ENCODE data around the gene ETNK1.

Gene ETNK1

GRCh38 chr12:22617630-22618029 lies 7.3 kb upstream of the ETNK1 start:
- ATAC-seq (no peak), DNase-seq (no peak)
- Mint-ChIP-seq H3K9me3 (peaks cover 8 to 17% of the 10 kb centered on the region in 2 donors), H3K27ac (no peak overlapping the region), H3K4me3 (no peak overlapping the region), H3K4me1 (no peaks in the 10 kb centered on the region), H3K27me3 (peaks cover 15% of the 10 kb centered on the region)

- Mint-ChIP-seq H3K27ac (peak overlapping the region; percentile 77 to 98), H3K4me3 (peak overlapping the region; percentile 97 to 99), H3K4me1 (peaks cover 28% of the 10 kb centered on the region), H3K9me3 (no peaks in the 10 kb centered on the region), H3K27me3 (peaks cover 19% of the 10 kb centered on the region)
- peak; percentile 7 for ATAC-seq
- no peak for DNase-seq
Observed at GRCh38 chr12:22624548-22624869, 462 bp upstream of the ETNK1 start.

- DNase-seq, result peak in 1 of 2 donors; percentile 24
- ATAC-seq, result peak; percentile 31
Observed at GRCh38 chr12:22625762-22626294, 857 bp downstream of the ETNK1 start.

GRCh38 chr12:22626406-22626805 lies 1.4 kb downstream of the ETNK1 start:
- Mint-ChIP-seq H3K9me3 (no peaks in the 10 kb centered on the region), H3K4me1 (peaks cover 40% of the 10 kb centered on the region), H3K27ac (peak overlapping the region; percentile 27 to 85), H3K4me3 (peak overlapping the region; percentile 97 to 99), H3K27me3 (peaks cover 15% of the 10 kb centered on the region)
- peak; percentile 8 to 27 for DNase-seq
- ATAC-seq, result peak; percentile 44

More at GRCh38 chr12:22625762-22626294, 857 bp downstream of the ETNK1 start:
- Mint-ChIP-seq H3K4me1 (peaks cover 38% of the 10 kb centered on the region), H3K27me3 (peaks cover 19% of the 10 kb centered on the region), H3K27ac (peak overlapping the region; percentile 77 to 98), H3K9me3 (no peaks in the 10 kb centered on the region), H3K4me3 (peak overlapping the region; percentile 97 to 99)

GRCh38 chr12:22627371-22627770 lies 2.4 kb downstream of the ETNK1 start:
- ATAC-seq (no peak), DNase-seq (no peak)
- Mint-ChIP-seq H3K4me1 (peaks cover 40% of the 10 kb centered on the region), H3K9me3 (no peaks in the 10 kb centered on the region), H3K4me3 (peak overlapping the region; percentile 57 to 97), H3K27me3 (peaks cover 7% of the 10 kb centered on the region), H3K27ac (no peak overlapping the region)

- no peaks in the 10 kb centered on the region for H3K9me3 Mint-ChIP-seq
- peaks cover 48% of the 10 kb centered on the region for H3K4me1 Mint-ChIP-seq
- ATAC-seq (no peak), DNase-seq (no peak)
- H3K4me3 Mint-ChIP-seq, result peak overlapping the region in 1 of 2 donors; percentile 97
- no peak overlapping the region for H3K27ac Mint-ChIP-seq
- no peaks in the 10 kb centered on the region for H3K27me3 Mint-ChIP-seq
Observed at GRCh38 chr12:22628228-22628627, 3.3 kb downstream of the ETNK1 start.

- Mint-ChIP-seq H3K9me3 (no peaks in the 10 kb centered on the region), H3K4me3 (no peak overlapping the region), H3K27ac (no peak overlapping the region), H3K27me3 (no peaks in the 10 kb centered on the region), H3K4me1 (peaks cover 60% of the 10 kb centered on the region)
- ATAC-seq (no peak), DNase-seq (no peak)
Observed at GRCh38 chr12:22631863-22632463, 7.0 kb downstream of the ETNK1 start.

GRCh38 chr12:22634883-22635282 lies 9.9 kb downstream of the ETNK1 start:
- H3K4me3 Mint-ChIP-seq, result no peak overlapping the region
- no peaks in the 10 kb centered on the region for H3K9me3 Mint-ChIP-seq
- DNase-seq, result no peak
- no peak for ATAC-seq
- no peak overlapping the region for H3K27ac Mint-ChIP-seq
- H3K4me1 Mint-ChIP-seq, result peaks cover 51% of the 10 kb centered on the region
- H3K27me3 Mint-ChIP-seq, result no peaks in the 10 kb centered on the region

GRCh38 chr12:22635812-22636211 lies 10.8 kb downstream of the ETNK1 start:
- H3K27ac Mint-ChIP-seq, result no peak overlapping the region
- no peaks in the 10 kb centered on the region for H3K9me3 Mint-ChIP-seq
- peaks cover 42% of the 10 kb centered on the region for H3K4me1 Mint-ChIP-seq
- no peaks in the 10 kb centered on the region for H3K27me3 Mint-ChIP-seq
- DNase-seq (no peak), ATAC-seq (no peak)
- H3K4me3 Mint-ChIP-seq, result no peak overlapping the region

- H3K4me3 Mint-ChIP-seq, result no peak overlapping the region
- H3K4me1 Mint-ChIP-seq, result peaks cover 24% of the 10 kb centered on the region
- no peak for DNase-seq
- no peak overlapping the region for H3K27ac Mint-ChIP-seq
- H3K27me3 Mint-ChIP-seq, result no peaks in the 10 kb centered on the region
- ATAC-seq, result no peak
- H3K9me3 Mint-ChIP-seq, result no peaks in the 10 kb centered on the region
Observed at GRCh38 chr12:22640851-22641250, 15.9 kb downstream of the ETNK1 start.

- no peak for ATAC-seq
- no peak overlapping the region for H3K4me3 Mint-ChIP-seq
Observed at GRCh38 chr12:22641353-22642053, 16.5 kb downstream of the ETNK1 start.

GRCh38 chr12:22648668-22649067 lies 23.7 kb downstream of the ETNK1 start:
- Mint-ChIP-seq H3K4me3 (no peak overlapping the region), H3K4me1 (peaks cover 17% of the 10 kb centered on the region), H3K27me3 (no peaks in the 10 kb centered on the region), H3K9me3 (peaks cover 0 to 5% of the 10 kb centered on the region in 2 donors), H3K27ac (no peak overlapping the region)
- no peak for DNase-seq
- ATAC-seq, result no peak

More at GRCh38 chr12:22641353-22642053, 16.5 kb downstream of the ETNK1 start:
- DNase-seq, result no peak
- Mint-ChIP-seq H3K9me3 (no peaks in the 10 kb centered on the region), H3K4me1 (peaks cover 21% of the 10 kb centered on the region), H3K27ac (no peak overlapping the region), H3K27me3 (no peaks in the 10 kb centered on the region)

GRCh38 chr12:22653075-22653474 lies 28.1 kb downstream of the ETNK1 start:
- peaks cover 34% of the 10 kb centered on the region for H3K4me1 Mint-ChIP-seq
- H3K9me3 Mint-ChIP-seq, result peaks cover 0 to 5% of the 10 kb centered on the region in 2 donors
- DNase-seq, result no peak
- H3K27ac Mint-ChIP-seq, result no peak overlapping the region
- H3K27me3 Mint-ChIP-seq, result no peaks in the 10 kb centered on the region
- no peak for ATAC-seq
- no peak overlapping the region for H3K4me3 Mint-ChIP-seq

GRCh38 chr12:22653791-22654190 lies 28.8 kb downstream of the ETNK1 start:
- Mint-ChIP-seq H3K27ac (no peak overlapping the region), H3K9me3 (peaks cover 0 to 5% of the 10 kb centered on the region in 2 donors), H3K4me1 (peaks cover 41% of the 10 kb centered on the region), H3K4me3 (no peak overlapping the region), H3K27me3 (no peaks in the 10 kb centered on the region)
- DNase-seq, result no peak
- ATAC-seq, result no peak

GRCh38 chr12:22656376-22656775 lies 31.4 kb downstream of the ETNK1 start:
- ATAC-seq (no peak), DNase-seq (no peak)
- peaks cover 35% of the 10 kb centered on the region for H3K4me1 Mint-ChIP-seq
- H3K4me3 Mint-ChIP-seq, result no peak overlapping the region
- peaks cover 0 to 5% of the 10 kb centered on the region in 2 donors for H3K9me3 Mint-ChIP-seq
- H3K27ac Mint-ChIP-seq, result peak overlapping the region in 1 of 2 donors; percentile 37
- H3K27me3 Mint-ChIP-seq, result no peaks in the 10 kb centered on the region

GRCh38 chr12:22656831-22657230 lies 31.9 kb downstream of the ETNK1 start:
- Mint-ChIP-seq H3K27me3 (no peaks in the 10 kb centered on the region), H3K27ac (no peak overlapping the region), H3K9me3 (peaks cover 0 to 5% of the 10 kb centered on the region in 2 donors), H3K4me1 (peaks cover 35% of the 10 kb centered on the region), H3K4me3 (no peak overlapping the region)
- no peak for ATAC-seq
- no peak for DNase-seq
